HG03457 (cell line): Measurements from ENCODE around the gene KRT73.

Experiments used
- ATAC-seq: cut with Tn5 transposase; IDR thresholded peaks from one replicate; pipeline ENCODE4 v1.9.1; 2021; ENCODE audit warnings: moderate number of reproducible peaks; ENCODE audit not compliant: unreplicated experiment

KRT73 gene

GRCh38 chr12:52646613-52647012 is 28.3 kb upstream of the KRT73 start:
- no peak for ATAC-seq

- no peak for ATAC-seq
Observed at GRCh38 chr12:52645982-52646381, 27.6 kb upstream of the KRT73 start.

GRCh38 chr12:52645120-52645761 is 26.9 kb upstream of the KRT73 start:
- no peak for ATAC-seq

- ATAC-seq, result no peak
Observed at GRCh38 chr12:52644078-52644415, 25.7 kb upstream of the KRT73 start.

- no peak for ATAC-seq
Observed at GRCh38 chr12:52643233-52644077, 25.1 kb upstream of the KRT73 start.

GRCh38 chr12:52641468-52641867 is 23.1 kb upstream of the KRT73 start:
- no peak for ATAC-seq

GRCh38 chr12:52637299-52637698 is 18.9 kb upstream of the KRT73 start:
- ATAC-seq, result no peak

- no peak for ATAC-seq
Observed at GRCh38 chr12:52636592-52637258, 18.4 kb upstream of the KRT73 start.

GRCh38 chr12:52636189-52636588 is 17.8 kb upstream of the KRT73 start:
- no peak for ATAC-seq

- no peak for ATAC-seq
Observed at GRCh38 chr12:52634266-52635056, 16.1 kb upstream of the KRT73 start.

GRCh38 chr12:52633383-52633782 is 15.0 kb upstream of the KRT73 start:
- ATAC-seq, result no peak

- ATAC-seq, result no peak
Observed at GRCh38 chr12:52632656-52633055, 14.3 kb upstream of the KRT73 start.

GRCh38 chr12:52631676-52632459 is 13.5 kb upstream of the KRT73 start:
- no peak for ATAC-seq

GRCh38 chr12:52631264-52631663 is 12.9 kb upstream of the KRT73 start:
- ATAC-seq, result no peak

- ATAC-seq, result no peak
Observed at GRCh38 chr12:52630599-52631200, 12.3 kb upstream of the KRT73 start.

GRCh38 chr12:52630008-52630500 is 11.7 kb upstream of the KRT73 start:
- ATAC-seq, result no peak

- no peak for ATAC-seq
Observed at GRCh38 chr12:52629281-52630007, 11.1 kb upstream of the KRT73 start.

GRCh38 chr12:52628841-52629240 is 10.5 kb upstream of the KRT73 start:
- no peak for ATAC-seq

- ATAC-seq, result no peak
Observed at GRCh38 chr12:52628111-52628507, 9.8 kb upstream of the KRT73 start.
